T-helper 2 cell treated with Interferon-gamma antibody and Interleukin-4, amounts not matched to agents 5 μg/mL and 100 μg/mL, for 36 hours (primary cell): Measurements from ENCODE around the gene GUCA2A.
A peak's percentile ranks its signal among the peaks of the same experiment; 100 is the strongest.

ENCODE experiments used
- DNase-seq: peaks from one replicate; pipeline ENCODE4 v3.0.0; 2021; ENCODE audit warnings: low spot score
- H3K27ac Mint-ChIP-seq: one replicate; pipeline ENCODE4 v1.8.0; 2021; ENCODE audit warnings: mild to moderate bottlenecking, mixed read lengths
- H3K27me3 Mint-ChIP-seq: one replicate; pipeline ENCODE4 v1.8.0; 2021; ENCODE audit warnings: low read depth, mixed read lengths
- H3K36me3 Mint-ChIP-seq: one replicate; pipeline ENCODE4 v1.8.0; 2021; ENCODE audit warnings: low read depth, mixed read lengths
- H3K4me1 Mint-ChIP-seq: one replicate; pipeline ENCODE4 v1.8.0; 2021; ENCODE audit warnings: low read depth, mixed read lengths
- H3K4me3 Mint-ChIP-seq: one replicate; pipeline ENCODE4 v1.8.0; 2022; ENCODE audit warnings: mild to moderate bottlenecking, moderate library complexity, mixed read lengths
- H3K9me3 Mint-ChIP-seq: one replicate; pipeline ENCODE4 v1.8.0; 2021; ENCODE audit warnings: mixed read lengths

Gene GUCA2A

DNA sequence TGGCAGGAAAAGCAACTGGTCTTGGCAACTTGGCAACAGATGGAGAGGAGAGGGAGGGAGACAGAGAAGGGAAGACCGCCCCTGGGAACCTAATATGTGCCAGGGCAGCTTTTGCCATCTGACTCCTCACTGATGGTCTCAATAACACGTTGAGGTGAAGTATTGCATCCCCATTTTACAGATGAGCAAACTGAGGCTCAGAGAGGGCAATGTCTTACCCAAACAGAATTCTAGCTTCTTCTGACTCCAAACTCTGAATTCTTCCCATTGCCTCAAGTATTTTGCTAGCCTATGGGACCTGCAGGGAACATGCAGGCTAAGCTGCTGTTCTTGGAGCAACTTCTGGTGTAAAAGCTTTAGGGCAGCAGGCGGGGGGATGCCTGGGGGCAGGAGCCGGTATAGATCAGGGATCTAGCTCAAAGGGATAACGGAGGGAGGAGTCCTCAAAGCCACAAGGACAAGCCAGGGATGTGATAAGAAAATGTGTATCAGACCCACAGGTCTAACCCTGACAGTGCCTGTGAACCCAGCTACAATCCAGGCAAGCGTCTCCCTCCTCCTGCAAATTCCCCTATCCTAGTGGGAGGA is 7.2 kb upstream of the GUCA2A start:
- no peak for DNase-seq
- Mint-ChIP-seq H3K4me3 (no peak overlapping the region), H3K36me3 (no peaks in the 10 kb centered on the region), H3K27ac (no peak overlapping the region), H3K9me3 (no peaks in the 10 kb centered on the region), H3K27me3 (no peaks in the 10 kb centered on the region), H3K4me1 (no peaks in the 10 kb centered on the region)

DNA sequence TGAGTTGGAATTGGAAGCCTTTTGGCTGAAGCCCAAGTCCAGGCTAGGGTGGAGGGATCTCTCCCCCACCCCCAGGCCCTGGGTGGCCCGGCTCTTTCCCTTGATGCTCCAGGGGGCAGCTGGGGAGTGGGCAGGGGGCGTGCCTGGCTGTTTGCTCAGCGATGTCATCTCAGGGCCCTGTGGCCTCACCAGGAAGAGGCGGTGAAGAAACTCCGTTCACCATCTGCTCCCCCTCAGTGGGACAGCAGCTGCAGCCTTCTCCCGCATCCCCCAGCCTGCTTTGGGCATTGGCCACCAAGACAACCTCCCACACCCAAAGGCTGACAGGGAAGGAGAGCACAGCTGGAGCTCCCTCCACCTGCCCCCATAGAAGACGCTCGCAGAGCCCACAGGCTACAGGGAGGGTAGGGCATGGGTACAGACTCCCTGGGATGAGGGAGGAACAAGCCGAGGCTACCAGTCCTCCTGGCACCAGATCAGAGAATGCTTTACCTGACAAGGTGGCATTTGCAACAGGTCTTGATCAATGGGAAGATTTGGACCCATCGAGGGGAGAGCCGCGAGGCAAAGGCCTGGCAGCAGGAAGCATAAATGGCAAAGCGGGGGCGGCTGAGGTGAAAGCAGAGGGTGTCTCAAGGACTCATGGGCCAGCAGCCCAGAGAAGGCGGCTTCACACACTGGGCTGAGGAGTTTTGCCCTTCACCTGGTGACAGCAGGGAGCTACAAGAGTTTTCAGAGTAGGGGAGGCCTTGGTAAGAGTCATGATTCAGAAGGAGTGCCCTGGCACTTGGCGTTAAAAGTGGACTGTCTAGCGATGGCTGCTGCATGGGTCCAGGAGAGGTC is 6.5 kb upstream of the GUCA2A start:
- Mint-ChIP-seq H3K4me3 (no peak overlapping the region), H3K27me3 (no peaks in the 10 kb centered on the region), H3K27ac (no peak overlapping the region), H3K9me3 (no peaks in the 10 kb centered on the region), H3K4me1 (no peaks in the 10 kb centered on the region), H3K36me3 (no peaks in the 10 kb centered on the region)
- DNase-seq: no peak

DNA sequence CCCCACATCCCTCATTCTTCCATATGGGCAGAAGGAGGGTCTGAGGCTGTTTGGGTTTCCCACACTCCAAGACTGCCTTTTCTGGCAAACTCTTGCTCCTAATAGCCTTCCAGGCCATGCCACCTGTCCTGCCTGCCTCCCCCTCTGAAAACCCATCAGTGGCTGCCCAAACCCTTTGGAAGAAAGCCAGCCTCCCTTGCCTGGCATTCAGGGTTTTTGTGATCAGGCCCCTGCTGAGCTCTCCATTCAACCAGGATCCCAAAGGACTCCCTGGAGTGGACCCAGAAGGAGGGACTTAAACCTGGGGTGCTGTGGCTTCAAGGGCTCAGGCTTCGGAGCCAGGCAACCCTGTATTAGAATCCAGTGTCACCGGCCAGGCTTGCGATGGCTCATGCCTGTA is 4.2 kb upstream of the GUCA2A start:
- no peaks in the 10 kb centered on the region for H3K9me3 Mint-ChIP-seq
- no peaks in the 10 kb centered on the region for H3K36me3 Mint-ChIP-seq
- no peak for DNase-seq
- H3K27ac Mint-ChIP-seq: no peak overlapping the region
- H3K27me3 Mint-ChIP-seq: no peaks in the 10 kb centered on the region
- no peak overlapping the region for H3K4me3 Mint-ChIP-seq
- no peaks in the 10 kb centered on the region for H3K4me1 Mint-ChIP-seq

DNA sequence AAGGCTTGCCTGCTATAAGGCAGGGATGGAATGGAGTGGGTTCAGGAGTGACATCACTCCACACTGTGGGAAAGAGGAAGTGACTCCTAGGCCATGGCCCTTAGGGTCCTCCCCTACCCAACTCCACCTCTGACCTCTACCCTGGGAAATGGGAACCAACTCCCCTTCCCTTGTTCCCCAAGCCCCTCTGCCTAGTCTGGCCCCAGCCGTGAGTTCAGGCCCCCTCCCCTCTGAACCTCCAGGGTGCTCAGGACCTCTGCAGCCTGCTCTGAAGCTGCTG is 3.8 kb upstream of the GUCA2A start:
- H3K27ac Mint-ChIP-seq: no peak overlapping the region
- no peak for DNase-seq
- no peaks in the 10 kb centered on the region for H3K9me3 Mint-ChIP-seq
- H3K4me1 Mint-ChIP-seq: no peaks in the 10 kb centered on the region
- no peak overlapping the region for H3K4me3 Mint-ChIP-seq
- H3K27me3 Mint-ChIP-seq: no peaks in the 10 kb centered on the region
- no peaks in the 10 kb centered on the region for H3K36me3 Mint-ChIP-seq

DNA sequence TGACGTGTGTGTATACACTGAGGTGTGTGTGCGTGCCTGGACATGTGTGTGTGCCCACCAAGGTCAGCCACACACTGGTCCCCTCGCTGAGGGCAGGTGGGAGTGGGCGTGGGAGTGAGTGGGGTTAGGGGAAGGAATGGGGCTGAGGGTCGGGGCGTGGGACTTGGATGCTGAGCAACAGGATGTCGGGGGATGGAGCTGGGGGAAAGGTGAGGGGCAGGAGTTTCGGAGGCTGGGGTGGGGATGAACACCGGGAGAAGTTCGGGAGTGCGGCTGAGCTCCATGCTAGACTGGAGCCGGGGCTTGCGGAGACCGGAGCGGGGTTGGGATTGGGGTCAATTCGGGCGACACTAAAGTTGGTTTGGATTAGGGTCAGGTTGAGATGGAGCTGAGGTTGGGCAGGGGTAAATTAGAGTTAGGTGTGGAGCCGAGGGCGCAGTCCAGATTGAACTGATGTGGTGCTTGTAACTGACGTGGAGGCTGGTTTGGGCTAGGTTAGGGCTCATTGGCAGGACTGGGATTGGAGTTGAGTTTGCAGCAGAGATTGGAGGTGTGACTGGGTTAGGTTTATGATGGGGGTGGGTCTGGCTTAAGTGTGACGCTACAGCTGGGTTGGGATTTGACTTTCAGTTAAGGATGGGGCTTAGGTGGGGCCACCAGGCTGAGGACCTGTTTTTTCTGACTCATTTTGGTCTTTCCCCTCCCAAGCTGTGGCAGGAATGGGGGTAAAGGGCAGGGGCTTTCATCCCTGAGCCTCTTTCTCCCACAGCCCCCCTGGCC is 3.3 kb upstream of the GUCA2A start:
- Mint-ChIP-seq H3K27me3 (no peaks in the 10 kb centered on the region), H3K4me3 (no peak overlapping the region), H3K4me1 (no peaks in the 10 kb centered on the region), H3K36me3 (no peaks in the 10 kb centered on the region), H3K27ac (peak overlapping the region; percentile 74), H3K9me3 (no peaks in the 10 kb centered on the region)
- DNase-seq: no peak

DNA sequence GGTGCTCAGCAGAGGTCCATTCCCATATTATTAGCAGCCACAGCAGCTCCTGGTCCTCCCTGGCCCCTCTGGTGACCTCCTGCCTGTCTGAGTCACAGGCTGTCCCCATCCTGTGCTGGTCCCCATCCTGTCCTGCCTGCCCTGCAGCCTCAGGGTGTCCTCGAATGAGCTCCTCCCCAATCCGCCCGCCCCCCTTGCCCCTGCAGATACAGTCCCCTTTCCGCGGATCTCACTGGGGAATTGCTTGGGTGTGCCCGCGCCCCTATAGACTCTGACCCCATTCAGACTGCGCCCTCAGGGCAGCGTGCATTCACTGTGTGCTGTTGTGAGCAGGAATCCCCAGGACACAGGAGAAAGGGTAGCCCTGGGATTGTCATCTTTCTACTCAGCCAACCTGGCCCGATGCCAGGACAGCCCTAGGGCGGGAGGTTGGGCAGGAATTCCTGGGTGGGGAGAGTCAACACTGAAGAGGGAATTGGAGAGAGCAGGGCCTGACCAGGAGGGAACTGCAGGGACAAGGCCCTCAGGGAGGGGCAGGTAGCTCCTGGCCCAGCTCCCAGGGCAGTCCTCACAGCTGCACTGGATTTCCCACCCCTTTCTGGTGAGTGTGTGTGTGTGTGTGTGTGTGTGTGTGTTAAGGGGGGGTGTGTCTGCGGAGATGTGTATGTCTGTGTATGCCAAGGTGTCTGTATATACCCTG is 1.1 kb upstream of the GUCA2A start:
- no peak for DNase-seq
- H3K4me1 Mint-ChIP-seq: no peaks in the 10 kb centered on the region
- no peak overlapping the region for H3K4me3 Mint-ChIP-seq
- no peaks in the 10 kb centered on the region for H3K36me3 Mint-ChIP-seq
- H3K27ac Mint-ChIP-seq: no peak overlapping the region
- peaks cover 11% of the 10 kb centered on the region for H3K9me3 Mint-ChIP-seq
- peaks cover 1% of the 10 kb centered on the region for H3K27me3 Mint-ChIP-seq

DNA sequence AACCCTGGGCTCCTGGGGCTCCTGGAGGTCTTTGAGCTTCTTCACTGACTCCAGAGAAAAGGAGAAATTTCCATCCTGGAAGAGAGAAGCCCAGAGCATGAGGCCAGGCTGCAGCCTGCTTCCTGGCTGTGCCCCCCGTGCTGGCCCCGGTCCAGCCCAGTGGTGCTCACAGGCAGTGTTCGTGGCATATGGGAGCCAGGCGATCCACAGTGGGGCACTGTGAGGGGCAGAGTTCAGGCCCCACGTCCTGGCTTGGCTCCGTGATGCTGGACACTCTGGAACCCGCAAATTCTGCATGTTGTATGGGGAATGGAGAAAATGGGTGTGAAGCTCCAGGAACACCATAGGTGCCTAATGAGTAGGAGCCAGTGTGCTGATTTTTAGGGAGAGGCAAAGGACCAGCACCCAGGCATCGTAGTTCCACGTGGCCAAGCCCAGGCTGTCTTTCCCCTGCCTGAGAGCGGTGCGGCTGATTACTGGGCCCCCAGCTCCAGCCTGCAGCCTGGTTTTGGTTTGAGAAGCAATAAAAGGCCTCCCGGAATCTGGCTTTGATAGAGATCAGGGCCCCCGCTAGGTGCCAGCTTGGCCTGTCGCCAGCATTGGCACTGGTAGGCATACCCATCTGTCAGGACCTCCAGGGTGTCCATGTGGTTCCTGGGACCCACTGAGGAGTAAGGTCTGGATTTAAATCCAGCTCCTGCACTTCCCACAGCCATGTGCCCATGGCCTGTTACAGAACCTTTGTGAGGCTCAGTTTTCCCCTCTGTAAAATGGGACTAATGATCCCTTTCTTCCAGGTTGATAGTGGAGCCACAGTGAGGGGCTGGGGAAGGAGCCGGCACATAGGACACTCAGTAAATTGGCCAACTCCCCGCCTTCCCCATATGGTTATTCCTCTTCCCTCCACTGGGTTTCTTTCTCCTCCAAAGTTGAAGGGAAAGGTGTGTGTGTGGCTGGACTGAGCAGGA is 725 bp downstream of the GUCA2A start:
- Mint-ChIP-seq H3K36me3 (no peaks in the 10 kb centered on the region), H3K27ac (no peak overlapping the region), H3K9me3 (peaks cover 22% of the 10 kb centered on the region), H3K4me1 (no peaks in the 10 kb centered on the region), H3K4me3 (no peak overlapping the region), H3K27me3 (peaks cover 9% of the 10 kb centered on the region)
- DNase-seq: no peak

DNA sequence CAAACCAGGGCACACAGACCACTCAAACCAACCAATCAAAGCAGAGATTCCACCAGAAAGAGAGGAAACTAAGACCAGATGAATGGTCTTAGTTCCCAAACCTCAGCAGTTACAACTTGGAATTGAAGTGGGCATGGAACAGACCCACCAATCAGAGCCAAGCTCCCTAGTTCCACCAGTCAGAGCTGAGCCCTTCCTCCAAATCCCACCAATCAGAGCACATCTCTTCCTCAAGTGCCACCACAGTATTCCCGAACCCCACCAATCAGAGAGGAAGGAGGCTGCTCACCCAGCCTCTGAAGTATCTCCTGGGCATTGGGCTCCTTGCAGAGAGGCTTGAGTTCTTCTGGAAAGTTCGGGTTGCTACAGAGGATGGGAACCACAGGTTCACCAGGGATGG is 1.4 kb downstream of the GUCA2A start:
- no peaks in the 10 kb centered on the region for H3K4me1 Mint-ChIP-seq
- no peaks in the 10 kb centered on the region for H3K36me3 Mint-ChIP-seq
- peaks cover 22% of the 10 kb centered on the region for H3K9me3 Mint-ChIP-seq
- DNase-seq: no peak
- no peak overlapping the region for H3K27ac Mint-ChIP-seq
- peaks cover 9% of the 10 kb centered on the region for H3K27me3 Mint-ChIP-seq
- H3K4me3 Mint-ChIP-seq: no peak overlapping the region

DNA sequence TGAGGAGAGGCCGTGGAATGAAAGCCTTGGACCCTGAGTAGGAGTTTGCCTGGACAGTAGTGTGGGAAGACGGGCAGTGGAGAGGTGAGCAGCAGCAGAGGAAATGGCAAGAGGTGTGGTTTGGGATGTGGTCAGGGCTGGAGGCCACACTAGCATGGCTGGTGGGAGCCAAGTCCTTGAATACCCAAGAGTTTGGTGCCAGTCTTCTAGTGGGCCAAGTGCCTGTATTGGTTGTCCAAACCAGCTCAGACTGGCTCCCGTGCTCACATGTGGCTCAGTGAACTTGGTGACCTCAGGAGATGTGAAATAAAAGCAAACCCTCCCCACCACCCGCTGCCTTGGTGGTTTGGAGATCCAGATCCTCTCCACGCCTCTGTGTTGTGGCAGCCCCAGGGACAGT is 2.4 kb downstream of the GUCA2A start:
- no peak overlapping the region for H3K27ac Mint-ChIP-seq
- H3K27me3 Mint-ChIP-seq: peaks cover 9% of the 10 kb centered on the region
- H3K36me3 Mint-ChIP-seq: no peaks in the 10 kb centered on the region
- DNase-seq: no peak
- H3K4me1 Mint-ChIP-seq: peaks cover 6% of the 10 kb centered on the region
- H3K4me3 Mint-ChIP-seq: no peak overlapping the region
- H3K9me3 Mint-ChIP-seq: peaks cover 22% of the 10 kb centered on the region

DNA sequence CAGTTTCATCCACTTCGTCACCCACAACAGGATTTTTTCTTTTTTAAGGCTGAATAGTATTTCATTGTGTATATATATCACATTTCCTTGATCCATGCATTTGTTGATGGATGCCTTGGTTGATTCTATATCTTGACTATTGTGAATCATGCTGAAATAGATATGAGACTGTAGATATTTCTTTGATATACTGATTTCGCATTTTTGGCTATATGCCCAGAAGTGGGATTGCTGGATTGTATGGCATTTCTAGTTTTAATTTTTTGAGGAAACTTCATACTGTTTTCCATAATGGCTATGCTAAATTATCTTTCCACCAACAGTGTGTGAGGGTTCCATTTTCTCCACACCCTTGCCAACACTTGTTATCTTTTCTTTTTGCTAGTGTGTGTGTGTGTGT is 6.4 kb downstream of the GUCA2A start:
- H3K27ac Mint-ChIP-seq: no peak overlapping the region
- peaks cover 9% of the 10 kb centered on the region for H3K27me3 Mint-ChIP-seq
- H3K4me3 Mint-ChIP-seq: no peak overlapping the region
- peaks cover 22% of the 10 kb centered on the region for H3K9me3 Mint-ChIP-seq
- no peaks in the 10 kb centered on the region for H3K36me3 Mint-ChIP-seq
- DNase-seq: no peak
- H3K4me1 Mint-ChIP-seq: peaks cover 6% of the 10 kb centered on the region

DNA sequence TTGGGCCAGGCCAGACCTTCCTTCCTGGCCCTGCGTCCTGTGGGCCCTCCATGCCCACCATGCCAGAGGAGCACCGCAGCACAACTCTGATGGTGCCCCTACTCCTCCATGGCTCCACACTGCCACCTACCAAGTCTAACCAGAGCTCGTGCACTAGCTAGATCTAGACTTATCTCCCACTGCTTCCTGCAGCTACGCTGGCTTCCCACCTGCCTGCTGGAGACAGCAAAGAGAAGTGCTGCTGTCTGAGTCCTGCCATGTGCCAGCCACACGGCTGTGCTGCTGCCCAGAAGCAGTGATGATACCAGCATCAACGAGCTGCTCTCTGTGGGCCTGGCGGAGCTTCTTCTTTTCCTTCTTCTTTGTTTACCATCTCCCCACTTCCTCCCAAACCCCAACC is 6.9 kb downstream of the GUCA2A start:
- Mint-ChIP-seq H3K9me3 (peaks cover 22% of the 10 kb centered on the region), H3K27me3 (peaks cover 9% of the 10 kb centered on the region), H3K27ac (peak overlapping the region; percentile 12), H3K4me1 (peaks cover 6% of the 10 kb centered on the region), H3K4me3 (no peak overlapping the region), H3K36me3 (no peaks in the 10 kb centered on the region)
- DNase-seq: no peak

DNA sequence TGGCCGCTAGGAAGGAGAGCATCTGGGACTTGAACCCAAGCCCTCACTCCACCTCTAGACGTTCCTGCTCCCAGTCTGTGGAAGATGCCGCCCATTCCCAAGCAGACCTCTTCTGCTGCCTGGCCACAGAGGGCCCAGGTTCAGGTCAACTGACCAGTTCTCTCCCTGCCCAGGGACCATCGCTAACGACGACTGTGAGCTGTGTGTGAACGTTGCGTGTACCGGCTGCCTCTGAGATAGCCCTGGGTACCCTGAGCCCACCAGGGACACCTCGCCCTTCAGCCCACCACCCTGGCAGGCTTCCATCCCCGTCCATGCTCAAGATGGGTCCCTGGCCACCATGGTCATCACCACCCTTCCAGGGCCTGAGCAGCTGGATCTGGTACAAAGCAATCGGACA is 9.2 kb downstream of the GUCA2A start:
- Mint-ChIP-seq H3K36me3 (no peaks in the 10 kb centered on the region), H3K27me3 (peaks cover 5% of the 10 kb centered on the region), H3K4me3 (no peak overlapping the region), H3K9me3 (peaks cover 8% of the 10 kb centered on the region), H3K27ac (no peak overlapping the region), H3K4me1 (peaks cover 6% of the 10 kb centered on the region)
- DNase-seq: no peak

DNA sequence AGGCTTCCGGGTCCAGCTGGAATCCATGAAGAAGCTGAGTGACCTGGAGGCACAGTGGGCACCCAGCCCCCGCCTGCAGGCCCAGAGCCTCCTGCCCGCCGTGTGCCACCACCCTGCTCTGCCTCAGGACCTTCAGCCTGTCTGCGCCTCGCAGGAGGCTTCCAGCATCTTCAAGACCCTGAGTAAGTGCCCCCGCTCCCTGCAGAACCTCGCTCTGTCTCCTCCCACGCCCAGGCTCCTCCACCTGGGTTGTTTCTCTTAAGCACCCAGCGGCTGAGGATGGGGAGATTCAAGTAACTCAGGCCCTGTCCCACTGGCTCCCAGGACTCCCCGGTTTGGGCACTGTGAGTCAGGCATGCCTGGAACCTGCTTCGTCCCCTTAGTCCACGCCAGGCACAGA is 9.9 kb downstream of the GUCA2A start:
- Mint-ChIP-seq H3K27ac (no peak overlapping the region), H3K4me1 (peaks cover 6% of the 10 kb centered on the region), H3K27me3 (peaks cover 10% of the 10 kb centered on the region), H3K4me3 (no peak overlapping the region), H3K36me3 (no peaks in the 10 kb centered on the region), H3K9me3 (peaks cover 2% of the 10 kb centered on the region)
- no peak for DNase-seq
